Ureter (tissue), 1 donor: ENCODE measurements around the gene ZNF831. TPM values are rescaled to one million over a fixed set of nuclear protein-coding genes. Genes with fewer than 3 reads are reported as not detected.

Source experiments
- DNase-seq: peaks from one replicate; pipeline ENCODE4 v3.0.0-alpha.2; 2020; ENCODE audit warnings: low spot score
- total RNA-seq: library from RNA; stranded (reverse); gene quantifications from one replicate; pipeline ENCODE4 v1.2.4, GENCODE V29; 2023
- donor health status: DM: yes; HTN: yes; CAD: no.

Gene ZNF831
- total RNA-seq, 1 donor from 2014 or later: 1.4 TPM

DNA sequence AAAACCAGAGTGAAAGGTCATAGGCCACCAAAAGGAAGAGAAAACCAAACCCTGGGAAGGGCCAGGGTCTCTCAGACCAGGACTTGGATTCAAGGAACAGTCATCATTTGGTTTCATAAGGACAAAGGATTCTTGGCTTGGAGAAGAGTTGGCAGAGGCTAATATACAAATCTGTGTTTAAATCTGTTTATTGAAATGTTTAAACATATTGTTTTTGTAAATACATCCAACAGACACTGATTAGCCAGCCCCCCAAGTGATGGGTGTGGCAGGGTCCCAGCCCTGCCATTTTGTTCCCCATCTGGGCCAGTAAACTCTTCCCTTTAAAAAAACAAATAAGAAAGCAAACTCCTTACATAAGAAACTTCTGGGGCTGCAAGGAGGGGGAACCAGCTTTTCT lies 6.1 kb upstream of the ZNF831 start:
- no peak for DNase-seq

DNA sequence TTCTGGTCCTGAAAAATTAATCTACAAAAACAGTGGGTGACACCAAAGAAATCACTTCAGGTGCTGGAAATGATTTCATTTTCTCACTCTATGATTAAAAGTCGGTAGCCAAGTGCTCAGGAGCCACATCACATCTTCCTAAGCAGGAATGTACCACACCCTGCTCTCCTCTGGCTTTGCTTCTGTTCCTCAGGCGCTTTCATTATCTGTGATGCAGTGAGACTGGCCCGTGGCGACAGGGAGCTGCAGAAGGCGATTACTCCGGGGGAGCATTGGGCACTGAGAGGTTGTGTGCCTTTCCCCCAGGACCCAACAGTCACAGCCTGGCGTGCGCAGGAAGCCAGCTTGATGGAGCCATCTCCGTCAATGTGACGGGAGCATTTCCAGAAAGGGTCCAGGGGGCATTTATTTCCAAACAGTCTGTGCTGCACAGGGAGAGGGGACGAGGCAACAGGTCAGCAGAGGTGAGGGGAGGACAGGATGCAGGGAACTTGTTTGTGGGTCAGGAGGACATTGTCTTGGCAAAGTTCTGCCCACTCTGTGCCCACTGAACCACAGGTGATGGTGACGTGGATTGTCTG lies 5.6 kb upstream of the ZNF831 start:
- DNase-seq: no peak

DNA sequence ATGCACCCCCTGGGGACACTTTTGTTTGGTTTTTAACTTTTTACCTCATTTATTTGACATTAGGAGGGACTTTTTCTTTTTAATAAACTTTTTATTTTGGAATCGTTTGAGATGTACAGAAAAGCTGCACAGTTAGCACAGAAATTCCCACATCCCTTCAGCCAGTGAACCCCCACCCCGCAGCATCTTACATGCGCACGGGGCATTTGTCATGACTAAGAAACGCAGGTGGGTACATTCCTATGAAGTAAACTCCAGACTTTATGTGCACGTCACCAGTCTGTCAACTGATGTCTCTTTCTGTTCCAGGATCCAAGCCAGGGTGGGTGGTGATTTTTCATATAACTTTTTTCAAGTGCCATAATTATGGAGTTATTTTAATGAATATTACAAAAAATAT lies 4.9 kb upstream of the ZNF831 start:
- no peak for DNase-seq

- DNase-seq: no peak
These were observed 4.5 kb upstream of the ZNF831 start for GRCh38 chr20:59159091-59159490.

DNA sequence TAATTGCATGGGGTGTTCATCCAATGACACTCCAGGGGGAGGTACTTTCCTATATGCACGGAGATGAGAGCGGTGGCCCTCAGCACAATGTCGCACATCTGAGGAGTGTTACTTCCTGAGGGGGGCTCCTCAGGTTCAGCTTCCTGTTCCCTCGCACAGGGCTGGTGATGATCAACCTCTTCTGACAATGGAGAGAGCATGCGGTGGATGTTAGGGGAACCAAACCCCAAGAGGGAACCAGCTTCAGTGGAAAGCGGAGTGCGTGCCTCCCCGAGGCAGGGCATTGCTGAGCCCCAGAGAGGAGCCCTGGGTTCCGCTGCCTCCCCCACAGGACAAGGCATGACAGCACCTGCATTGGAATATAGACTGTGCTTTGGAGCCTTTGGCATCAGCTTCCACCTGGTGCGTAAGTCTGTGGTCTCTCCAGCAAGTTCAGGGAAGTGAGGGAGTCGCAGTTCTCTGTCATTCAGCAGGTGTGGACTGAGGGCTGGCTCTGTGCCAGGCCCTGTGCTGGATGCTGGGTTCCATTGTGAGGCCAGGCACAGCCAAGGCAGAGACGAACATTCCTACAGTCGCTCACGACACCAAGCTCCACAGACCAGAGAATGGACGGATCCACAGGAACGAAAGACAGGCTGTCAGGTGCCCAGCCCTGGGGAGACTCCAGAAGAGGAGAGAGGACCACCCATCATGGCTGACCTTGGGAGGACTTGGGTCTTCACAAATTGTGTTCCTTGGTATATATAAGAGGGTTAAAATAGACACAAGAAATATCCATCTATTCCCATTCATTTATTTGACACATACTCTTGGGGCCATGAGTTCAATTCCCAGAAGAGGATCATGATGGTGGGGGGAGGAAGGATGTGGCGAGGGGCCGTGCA lies 3.9 kb upstream of the ZNF831 start:
- DNase-seq: no peak

DNA sequence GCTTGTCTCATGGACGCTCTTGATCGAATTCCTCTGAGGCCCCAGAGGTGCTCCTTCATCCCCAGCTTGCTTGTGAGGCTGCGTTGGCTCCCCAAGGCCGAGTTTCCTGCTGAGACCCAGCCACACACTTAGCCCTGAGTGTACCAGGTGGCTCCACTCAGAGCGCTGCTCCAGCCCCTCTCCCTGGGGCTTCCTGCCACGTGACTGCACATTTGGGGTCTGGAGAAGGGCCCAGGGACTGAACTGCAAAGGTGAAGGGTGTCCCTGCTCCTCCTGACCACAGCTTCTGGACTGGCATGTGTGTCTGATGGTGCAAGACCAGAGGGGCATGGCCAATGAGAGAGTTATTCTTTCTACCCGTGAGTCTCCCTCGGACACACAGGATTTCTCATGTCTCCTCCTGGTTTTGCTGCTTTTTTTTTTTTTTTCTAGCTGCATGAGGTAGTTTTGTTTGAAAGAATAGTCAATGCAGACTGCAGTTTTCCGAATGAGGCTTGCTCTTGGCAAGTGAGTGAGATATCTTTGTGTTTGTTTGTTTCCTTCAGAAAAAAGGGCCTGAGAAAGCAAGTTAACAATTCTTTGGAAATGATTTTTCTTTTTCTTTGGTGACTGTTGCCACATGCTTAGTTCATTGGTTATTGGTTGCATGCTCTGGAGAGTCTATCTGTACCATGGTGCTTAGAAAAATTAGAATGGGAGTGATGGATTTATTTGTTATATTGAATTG lies 3.1 kb upstream of the ZNF831 start:
- no peak for DNase-seq

DNA sequence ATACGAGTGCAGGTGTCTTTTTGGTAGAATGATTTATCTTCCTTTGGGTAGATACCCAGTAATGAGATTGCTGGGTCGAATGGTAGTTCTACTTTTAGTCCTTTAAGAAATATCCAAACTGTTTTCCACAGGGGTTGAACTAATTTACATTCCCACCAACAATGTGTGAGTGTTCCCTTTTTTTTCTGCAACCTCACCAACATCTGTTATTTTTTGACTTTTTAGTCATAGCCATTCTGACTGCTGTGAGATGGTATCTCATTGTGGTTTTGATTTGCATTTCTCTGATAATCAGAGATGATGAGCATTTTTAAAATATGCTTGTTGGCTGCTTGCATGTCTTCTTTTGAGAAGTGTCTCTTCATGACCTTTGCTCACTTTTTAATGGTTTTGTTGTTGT lies 1.9 kb upstream of the ZNF831 start:
- no peak for DNase-seq

GRCh38 chr20:59164686-59165391 lies 1.2 kb downstream of the ZNF831 start:
- DNase-seq: no peak

DNA sequence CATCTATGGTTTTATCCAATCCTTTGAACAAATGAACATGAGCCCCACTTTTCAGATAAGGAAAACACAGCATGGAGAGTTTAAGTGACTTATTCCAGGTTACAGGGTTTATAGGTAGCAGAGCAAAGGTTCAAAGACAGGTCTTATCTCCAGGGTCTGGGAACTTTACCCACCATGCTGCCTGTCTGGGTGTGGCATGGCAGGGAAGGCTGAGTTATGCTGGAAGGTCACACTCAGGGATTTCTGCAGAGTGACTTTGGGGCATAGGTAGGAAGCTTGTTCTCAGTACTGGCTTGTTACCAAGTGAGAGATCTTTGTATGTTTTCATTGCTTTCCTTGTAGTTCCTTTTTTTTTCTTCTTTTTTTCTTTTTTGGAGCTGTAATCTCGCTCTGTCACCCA lies 1.8 kb downstream of the ZNF831 start:
- no peak for DNase-seq

DNA sequence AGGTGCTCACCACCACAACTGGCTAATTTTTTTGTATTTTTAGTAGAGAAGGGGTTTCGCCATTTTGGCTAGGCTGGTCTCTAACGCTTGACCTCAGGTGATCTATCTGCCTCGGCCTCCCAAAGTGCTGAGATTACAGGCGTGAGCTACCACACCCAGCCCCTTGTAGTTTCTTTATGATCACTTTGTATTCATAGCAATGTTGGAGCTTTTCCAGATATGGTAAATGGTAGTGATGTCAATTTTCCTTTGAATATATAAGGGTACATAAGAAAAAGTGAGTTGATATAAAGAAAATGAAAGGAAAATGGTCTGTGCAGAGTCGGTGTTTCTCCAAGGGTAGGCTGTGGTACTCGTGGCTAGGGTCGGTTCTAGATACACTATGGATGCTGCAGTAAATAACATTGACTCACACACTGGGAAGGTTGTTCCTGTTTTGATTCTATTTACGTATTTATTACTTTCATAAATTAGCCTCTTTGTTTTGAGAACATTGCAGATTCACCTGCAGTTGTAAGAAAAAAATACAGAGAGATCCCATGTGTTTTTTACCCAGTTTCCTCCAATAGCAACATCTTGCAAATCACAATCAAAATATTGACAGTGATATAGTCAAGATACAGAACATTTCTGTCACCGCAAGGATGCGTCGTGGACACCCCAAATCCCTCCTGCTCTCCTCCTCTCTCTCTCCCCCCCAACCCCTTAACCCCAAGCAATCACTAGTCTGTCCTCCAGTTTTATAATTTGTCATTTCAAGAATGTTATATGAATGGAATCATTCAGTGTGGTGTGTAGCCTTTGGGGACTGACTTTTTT lies 2.5 kb downstream of the ZNF831 start:
- no peak for DNase-seq

GRCh38 chr20:59170406-59171349 lies 7.1 kb downstream of the ZNF831 start:
- no peak for DNase-seq

DNA sequence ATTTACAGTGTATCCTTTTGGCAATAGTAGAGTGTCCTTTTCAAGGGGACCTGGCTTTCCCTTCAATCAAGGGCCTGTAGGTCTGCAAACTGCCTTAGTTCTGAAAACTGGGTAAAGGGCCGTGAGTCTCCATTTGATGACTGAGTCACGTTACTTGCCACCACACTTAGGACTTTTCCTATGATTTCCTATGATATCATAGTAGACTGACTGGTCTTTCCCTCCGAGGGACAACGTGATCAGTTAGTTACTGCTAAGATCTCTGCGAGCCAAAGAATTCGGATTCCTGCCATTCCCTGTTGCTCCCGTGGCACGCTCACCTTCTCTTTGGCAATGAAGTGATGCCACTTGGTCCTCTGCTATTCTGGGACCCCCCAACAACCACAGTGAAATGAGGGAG lies 8.4 kb downstream of the ZNF831 start:
- DNase-seq: no peak

- DNase-seq: no peak
These were observed 10.4 kb downstream of the ZNF831 start for GRCh38 chr20:59173938-59174491.

DNA sequence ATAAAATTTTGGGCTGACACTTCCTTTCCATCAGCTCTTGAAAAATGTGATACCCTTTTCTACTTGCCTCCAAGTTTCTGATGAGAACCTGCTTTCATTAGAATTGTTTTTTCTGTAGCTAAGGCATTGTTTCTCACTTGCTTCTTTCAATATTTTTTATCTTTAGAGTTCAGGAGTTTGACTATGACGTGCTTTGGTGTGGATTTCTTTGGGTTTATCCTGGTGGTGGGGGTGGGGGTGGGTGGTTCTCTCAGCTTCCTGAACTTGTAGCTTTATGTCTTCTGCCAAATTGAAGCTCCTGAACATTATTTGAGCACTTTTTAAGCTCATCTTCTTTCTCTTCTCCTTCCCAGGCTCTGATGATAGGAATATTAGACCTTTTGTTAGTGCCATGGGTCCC lies 11.4 kb downstream of the ZNF831 start:
- no peak for DNase-seq

GRCh38 chr20:59175861-59176260 lies 12.2 kb downstream of the ZNF831 start:
- DNase-seq: no peak

DNA sequence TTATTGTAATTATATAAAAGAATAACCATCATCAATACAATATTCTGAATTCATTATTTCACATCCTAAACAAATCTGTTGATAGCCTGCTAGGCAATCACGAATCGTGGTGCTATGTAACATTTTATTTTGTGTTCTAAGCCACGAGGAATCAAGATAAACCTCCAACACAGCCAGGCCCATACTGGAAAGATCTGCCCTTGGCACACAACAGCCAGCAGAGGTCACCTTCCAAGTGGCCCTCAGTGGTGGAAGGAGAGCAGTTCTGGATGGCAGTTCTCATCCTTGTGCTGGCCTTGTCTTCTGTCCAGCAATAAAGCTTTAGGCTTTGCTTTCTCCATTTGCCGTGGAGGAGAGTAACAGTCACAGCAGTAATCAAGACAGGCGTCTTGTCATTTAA lies 13.2 kb downstream of the ZNF831 start:
- no peak for DNase-seq

DNA sequence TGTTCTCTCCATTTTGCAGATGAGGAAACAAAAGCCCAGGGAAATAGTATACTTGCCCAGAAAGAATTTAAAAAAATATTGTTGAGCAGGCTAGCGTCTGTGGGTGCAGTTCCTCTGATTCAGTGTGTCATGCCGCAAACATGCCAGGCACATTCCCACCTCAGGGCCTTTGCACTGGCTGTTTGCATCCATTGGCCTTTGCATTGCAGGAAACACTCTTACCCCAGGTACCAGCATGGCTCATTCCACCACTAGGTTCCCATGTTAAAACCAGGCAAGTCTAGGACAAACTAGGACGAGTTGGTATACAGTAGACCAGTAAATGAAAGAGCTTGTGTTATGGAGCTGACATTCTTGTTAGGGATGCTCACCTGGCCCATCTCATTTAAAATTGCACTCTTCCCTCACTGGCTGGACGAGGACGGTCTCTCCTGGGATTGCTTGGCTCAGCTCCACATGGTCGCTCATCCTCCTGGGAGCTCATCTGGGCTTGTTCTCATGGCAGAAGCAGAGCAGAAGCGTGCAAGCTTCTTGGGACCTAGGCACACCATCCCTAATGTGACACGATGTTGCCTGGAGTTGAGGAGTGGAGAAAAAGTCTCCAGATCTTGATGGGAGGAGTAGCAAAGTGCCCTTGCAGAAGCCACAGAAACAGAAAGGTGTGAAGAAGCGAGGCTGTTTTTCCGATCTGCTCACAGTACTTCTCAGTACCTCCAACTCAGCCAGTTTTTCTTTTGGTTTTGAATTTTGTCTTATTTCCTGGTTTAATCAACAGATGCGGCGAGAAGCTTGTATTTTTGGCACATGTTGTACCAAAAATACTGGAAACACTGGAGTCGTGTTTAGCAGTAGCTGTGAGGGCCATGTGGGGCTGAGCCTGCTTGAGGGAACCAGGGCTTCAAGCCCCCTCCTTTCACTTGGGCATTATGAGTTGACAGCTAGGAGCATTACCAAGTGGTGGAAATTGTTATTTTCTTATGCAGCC lies 13.9 kb downstream of the ZNF831 start:
- no peak for DNase-seq

DNA sequence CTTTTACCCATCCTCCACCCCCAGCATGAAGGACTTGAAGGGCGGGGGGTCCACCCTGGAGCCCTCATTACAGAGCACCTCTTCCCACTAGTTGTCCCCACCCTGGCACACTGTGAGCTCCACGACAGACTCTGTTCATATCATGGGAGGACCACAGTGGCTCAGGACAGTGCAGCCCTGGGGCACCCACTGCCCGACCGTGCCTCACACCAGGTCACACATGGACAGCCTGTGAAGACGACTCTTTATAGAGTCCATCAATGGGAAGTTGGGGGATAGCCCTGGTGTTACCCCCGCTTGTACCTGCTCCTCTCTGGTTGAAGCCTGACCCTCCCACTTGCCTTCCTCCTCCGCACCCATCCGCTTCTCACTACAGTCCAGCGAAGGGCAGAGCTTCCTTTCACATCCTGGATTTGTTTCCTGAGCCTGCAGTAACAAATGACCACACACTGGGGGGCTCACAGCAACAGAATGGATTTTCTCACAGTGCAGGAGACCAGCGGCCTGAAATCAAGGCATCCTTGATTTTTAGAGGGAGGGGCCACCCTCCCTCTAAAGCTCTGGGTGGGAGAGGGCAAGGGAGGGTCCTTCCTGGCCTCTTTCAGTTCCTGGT lies 15.5 kb downstream of the ZNF831 start:
- DNase-seq: no peak
